ENCODE measurements around the gene COPG2.
"Not testable (repeated sequence)": the region's sequence is repeated elsewhere in the genome, so short reads cannot be mapped to it uniquely, and the experiment has no call there.

Gene COPG2

DNA sequence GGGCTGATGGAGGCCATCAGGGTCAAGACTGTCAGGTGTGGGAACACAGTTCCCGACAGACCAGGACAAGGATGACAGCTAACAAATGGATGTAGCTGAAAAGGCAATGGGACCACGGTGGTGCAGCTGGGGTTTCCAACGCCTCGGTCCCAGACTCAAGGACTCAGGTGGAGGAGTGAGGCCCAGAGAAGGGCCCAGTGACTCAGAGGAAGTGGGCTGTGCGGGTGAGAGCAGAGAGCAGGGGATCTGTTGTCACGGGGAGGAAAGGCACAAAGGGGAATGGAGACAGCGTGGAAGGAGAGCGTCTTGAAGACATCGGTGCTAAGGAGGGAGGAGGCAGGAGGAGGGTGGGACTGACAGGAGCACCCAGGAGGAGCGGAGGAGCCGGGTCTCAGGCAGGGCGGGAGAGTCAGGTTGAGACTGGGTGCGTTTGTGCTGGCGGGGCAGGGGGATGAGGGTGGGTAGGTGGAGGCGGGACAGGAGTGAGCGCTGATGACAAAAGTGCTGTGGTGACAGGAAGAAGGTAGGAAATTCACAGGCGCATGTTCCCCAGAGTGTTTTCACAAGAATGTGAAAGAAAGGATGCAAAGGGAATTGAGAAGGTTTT, 144.9 kb downstream of the COPG2 start:
- not testable (repeated sequence) for H3K9ac ChIP-seq (ENCODE audit: low read depth, low read length); H3K4me1 ChIP-seq (ENCODE audit: insufficient read depth, low read length); H3K9me3 ChIP-seq (ENCODE audit: insufficient read depth, low read depth, low read length); H3K36me3 ChIP-seq (ENCODE audit: insufficient read depth, low read depth, low read length); H3K27me3 ChIP-seq (ENCODE audit: insufficient read depth, low read length); H3K27ac ChIP-seq (ENCODE audit: low read length); H3K4me3 ChIP-seq (ENCODE audit: low read length)

GRCh38 chr7:130521258-130521951, 147.1 kb downstream of the COPG2 start:
- H3K9ac ChIP-seq (ENCODE audit: low read depth, low read length): no peak overlapping the region
- H3K9me3 ChIP-seq (ENCODE audit: insufficient read depth, low read depth, low read length): no peaks in the 10 kb centered on the region
- H3K4me3 ChIP-seq (ENCODE audit: low read length): no peak overlapping the region
- H3K27me3 ChIP-seq (ENCODE audit: insufficient read depth, low read length): no peaks in the 10 kb centered on the region
- H3K4me1 ChIP-seq (ENCODE audit: insufficient read depth, low read length): no peaks in the 10 kb centered on the region
- H3K36me3 ChIP-seq (ENCODE audit: insufficient read depth, low read depth, low read length): peaks cover 9% of the 10 kb centered on the region; the same call in 1 of the 2 replicates
- H3K27ac ChIP-seq (ENCODE audit: low read length): no peak overlapping the region

DNA sequence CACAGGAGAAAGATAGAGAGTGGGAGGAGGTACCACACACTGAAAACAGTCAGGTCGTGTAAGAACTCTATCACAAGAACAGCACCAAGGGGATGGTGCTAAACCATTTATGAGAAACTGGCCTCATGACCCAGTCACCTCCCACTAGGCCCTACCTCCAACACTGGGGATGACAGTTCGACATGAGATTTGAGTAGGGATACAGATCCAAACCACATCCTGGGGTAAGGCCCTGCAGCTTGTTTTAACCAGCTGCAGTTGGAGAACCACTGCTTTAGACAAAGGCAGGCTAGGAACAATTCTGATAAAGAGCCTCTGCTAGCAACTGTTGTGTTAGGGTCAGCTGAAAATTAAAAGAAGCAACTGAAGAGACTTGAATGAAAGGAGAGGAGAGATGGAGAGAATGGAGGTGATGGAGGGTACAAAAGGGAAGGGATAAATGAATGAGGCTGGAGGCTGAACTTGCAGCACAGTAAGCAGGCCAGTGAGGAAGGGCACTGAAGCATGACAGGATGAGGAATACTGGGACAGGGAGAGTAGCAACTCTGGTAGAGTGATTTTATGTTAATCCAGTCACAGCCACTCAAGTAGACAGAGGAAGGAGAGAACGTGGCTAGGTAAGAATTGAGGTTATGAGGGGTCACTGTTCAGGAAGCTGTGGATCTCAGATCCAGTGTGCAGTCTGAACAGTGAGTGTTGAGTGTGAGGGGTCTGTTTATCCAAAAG, 153.1 kb downstream of the COPG2 start:
- H3K27me3 ChIP-seq (ENCODE audit: insufficient read depth, low read length): no peaks in the 10 kb centered on the region
- peaks cover 26% of the 10 kb centered on the region for H3K36me3 ChIP-seq (ENCODE audit: insufficient read depth, low read depth, low read length)
- no peak overlapping the region for H3K4me3 ChIP-seq (ENCODE audit: low read length)
- no peaks in the 10 kb centered on the region; the same call in 1 of the 2 replicates for H3K4me1 ChIP-seq (ENCODE audit: insufficient read depth, low read length)
- no peak overlapping the region for H3K27ac ChIP-seq (ENCODE audit: low read length)
- no peak overlapping the region for H3K9ac ChIP-seq (ENCODE audit: low read depth, low read length)
- no peaks in the 10 kb centered on the region for H3K9me3 ChIP-seq (ENCODE audit: insufficient read depth, low read depth, low read length)

DNA sequence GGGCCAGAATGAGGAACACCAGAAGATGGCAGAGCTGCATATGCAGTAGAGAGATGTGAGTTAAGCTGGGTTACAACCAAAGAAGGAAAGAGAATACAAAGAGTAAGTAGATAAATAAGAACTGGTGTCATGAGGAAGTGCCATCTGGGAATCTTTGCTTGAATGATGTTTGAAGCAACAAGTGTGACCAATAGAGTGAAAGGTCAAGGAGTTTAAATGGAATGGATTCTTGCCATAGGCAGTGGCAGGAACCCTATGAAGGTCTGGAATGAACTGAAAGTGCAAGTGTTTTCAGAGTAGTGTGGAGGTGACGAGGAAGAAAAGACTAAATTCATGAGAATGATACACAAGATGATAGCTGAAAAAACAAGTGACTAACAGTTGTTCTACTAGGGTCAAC, 155.1 kb downstream of the COPG2 start:
- no peaks in the 10 kb centered on the region; the same call in 1 of the 2 replicates for H3K4me1 ChIP-seq (ENCODE audit: insufficient read depth, low read length)
- H3K4me3 ChIP-seq (ENCODE audit: low read length): no peak overlapping the region
- H3K36me3 ChIP-seq (ENCODE audit: insufficient read depth, low read depth, low read length): peaks cover 38% of the 10 kb centered on the region
- H3K9ac ChIP-seq (ENCODE audit: low read depth, low read length): no peak overlapping the region
- H3K27ac ChIP-seq (ENCODE audit: low read length): no peak overlapping the region
- no peaks in the 10 kb centered on the region for H3K9me3 ChIP-seq (ENCODE audit: insufficient read depth, low read depth, low read length)
- no peaks in the 10 kb centered on the region for H3K27me3 ChIP-seq (ENCODE audit: insufficient read depth, low read length)

DNA sequence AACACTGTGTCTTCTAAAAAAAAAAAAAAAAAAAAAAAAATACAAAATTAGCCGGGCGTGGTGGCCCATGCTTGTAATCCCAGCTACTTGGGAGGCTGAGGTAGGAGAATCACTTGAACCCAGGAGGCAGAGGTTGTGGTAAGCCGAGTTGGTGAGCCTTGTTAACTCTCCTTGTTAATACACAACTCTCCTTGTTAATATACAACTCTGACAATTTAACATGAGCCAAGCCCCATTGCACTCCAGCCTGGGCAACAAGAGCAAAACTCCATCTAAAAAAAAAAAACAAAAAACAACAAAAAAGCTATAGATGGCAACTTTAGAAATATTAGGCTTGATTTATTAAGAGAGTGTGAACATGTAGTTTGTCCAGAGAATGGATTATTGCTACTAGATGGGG, 156.5 kb downstream of the COPG2 start:
- H3K9me3 ChIP-seq (ENCODE audit: insufficient read depth, low read depth, low read length); H3K4me1 ChIP-seq (ENCODE audit: insufficient read depth, low read length); H3K27me3 ChIP-seq (ENCODE audit: insufficient read depth, low read length); H3K27ac ChIP-seq (ENCODE audit: low read length); H3K4me3 ChIP-seq (ENCODE audit: low read length); H3K9ac ChIP-seq (ENCODE audit: low read depth, low read length): not testable (repeated sequence)
- H3K36me3 ChIP-seq (ENCODE audit: insufficient read depth, low read depth, low read length): peaks cover 43% of the 10 kb centered on the region

DNA sequence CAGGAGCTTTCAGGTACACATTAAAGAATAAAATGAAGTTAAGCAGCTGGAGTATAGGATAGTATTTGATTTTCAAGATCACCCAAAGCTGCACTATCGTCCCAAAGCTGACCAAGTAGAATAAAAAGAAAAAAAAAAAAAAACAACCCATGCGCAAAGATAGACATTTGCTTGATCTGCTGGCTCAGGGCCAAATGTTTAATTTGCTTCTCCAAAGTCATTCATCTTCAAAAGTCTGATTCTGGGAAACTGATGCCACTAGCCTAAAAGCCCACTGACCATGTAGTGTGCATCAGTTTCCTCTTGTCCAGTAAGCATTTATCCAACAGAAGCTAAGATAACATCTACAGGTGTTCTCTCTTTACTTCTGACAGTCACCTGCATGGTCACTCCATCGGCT, 162.2 kb downstream of the COPG2 start:
- H3K27me3 ChIP-seq (ENCODE audit: insufficient read depth, low read length): no peaks in the 10 kb centered on the region
- H3K4me1 ChIP-seq (ENCODE audit: insufficient read depth, low read length): no peaks in the 10 kb centered on the region
- H3K4me3 ChIP-seq (ENCODE audit: low read length): no peak overlapping the region
- no peak overlapping the region for H3K9ac ChIP-seq (ENCODE audit: low read depth, low read length)
- H3K9me3 ChIP-seq (ENCODE audit: insufficient read depth, low read depth, low read length): no peaks in the 10 kb centered on the region
- H3K27ac ChIP-seq (ENCODE audit: low read length): no peak overlapping the region
- H3K36me3 ChIP-seq (ENCODE audit: insufficient read depth, low read depth, low read length): peaks cover 79% of the 10 kb centered on the region

DNA sequence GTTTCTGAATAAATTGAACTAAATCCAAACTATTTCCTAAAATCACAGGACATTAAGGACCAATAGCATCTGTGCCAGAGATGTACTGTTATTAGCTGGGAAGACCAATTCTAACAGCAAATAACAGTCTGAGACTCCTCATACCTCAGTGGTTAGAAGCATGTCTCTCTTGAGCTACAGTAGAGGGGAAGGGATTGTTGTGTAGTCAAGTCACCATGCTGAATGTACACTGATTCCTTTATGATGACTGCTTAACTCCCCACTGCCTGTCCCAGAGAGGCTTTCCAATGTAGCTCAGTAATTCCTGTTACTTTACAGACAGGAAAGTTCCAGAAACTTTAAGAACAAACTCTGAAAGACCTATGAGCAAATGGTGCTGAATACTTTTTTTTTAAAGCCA, 162.8 kb downstream of the COPG2 start:
- H3K27ac ChIP-seq (ENCODE audit: low read length): no peak overlapping the region
- no peaks in the 10 kb centered on the region for H3K9me3 ChIP-seq (ENCODE audit: insufficient read depth, low read depth, low read length)
- no peaks in the 10 kb centered on the region for H3K4me1 ChIP-seq (ENCODE audit: insufficient read depth, low read length)
- H3K27me3 ChIP-seq (ENCODE audit: insufficient read depth, low read length): no peaks in the 10 kb centered on the region
- H3K9ac ChIP-seq (ENCODE audit: low read depth, low read length): no peak overlapping the region
- no peak overlapping the region for H3K4me3 ChIP-seq (ENCODE audit: low read length)
- H3K36me3 ChIP-seq (ENCODE audit: insufficient read depth, low read depth, low read length): peaks cover 83% of the 10 kb centered on the region

DNA sequence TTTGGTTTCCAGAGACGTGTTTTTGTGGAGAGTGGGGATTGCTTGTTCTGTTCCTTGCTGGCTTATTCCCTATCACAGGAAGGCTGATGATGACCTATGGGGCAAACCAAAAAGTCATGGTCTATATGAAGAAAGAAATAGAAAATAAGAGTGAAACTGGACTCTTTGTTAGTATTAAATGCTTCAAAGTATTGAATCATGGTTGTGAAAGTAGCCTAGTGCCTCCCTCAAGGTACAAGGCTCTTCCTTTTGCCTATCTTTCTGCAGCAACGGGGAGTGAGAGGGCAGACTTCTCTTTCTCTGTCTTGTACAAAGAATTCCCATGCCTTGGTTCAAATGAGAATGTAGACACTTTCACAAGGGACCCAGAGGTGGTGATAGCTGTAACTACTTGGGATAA, 167.6 kb downstream of the COPG2 start:
- peaks cover 91% of the 10 kb centered on the region for H3K36me3 ChIP-seq (ENCODE audit: insufficient read depth, low read depth, low read length)
- H3K4me1 ChIP-seq (ENCODE audit: insufficient read depth, low read length): no peaks in the 10 kb centered on the region
- no peak overlapping the region for H3K4me3 ChIP-seq (ENCODE audit: low read length)
- H3K27ac ChIP-seq (ENCODE audit: low read length): no peak overlapping the region
- H3K27me3 ChIP-seq (ENCODE audit: insufficient read depth, low read length): no peaks in the 10 kb centered on the region
- H3K9me3 ChIP-seq (ENCODE audit: insufficient read depth, low read depth, low read length): no peaks in the 10 kb centered on the region
- no peak overlapping the region for H3K9ac ChIP-seq (ENCODE audit: low read depth, low read length)

GRCh38 chr7:130500463-130500862, 168.1 kb downstream of the COPG2 start:
- no peak overlapping the region for H3K4me3 ChIP-seq (ENCODE audit: low read length)
- no peaks in the 10 kb centered on the region for H3K9me3 ChIP-seq (ENCODE audit: insufficient read depth, low read depth, low read length)
- peaks cover 87% of the 10 kb centered on the region for H3K36me3 ChIP-seq (ENCODE audit: insufficient read depth, low read depth, low read length)
- no peaks in the 10 kb centered on the region for H3K27me3 ChIP-seq (ENCODE audit: insufficient read depth, low read length)
- H3K4me1 ChIP-seq (ENCODE audit: insufficient read depth, low read length): no peaks in the 10 kb centered on the region
- H3K9ac ChIP-seq (ENCODE audit: low read depth, low read length): no peak overlapping the region
- no peak overlapping the region for H3K27ac ChIP-seq (ENCODE audit: low read length)

DNA sequence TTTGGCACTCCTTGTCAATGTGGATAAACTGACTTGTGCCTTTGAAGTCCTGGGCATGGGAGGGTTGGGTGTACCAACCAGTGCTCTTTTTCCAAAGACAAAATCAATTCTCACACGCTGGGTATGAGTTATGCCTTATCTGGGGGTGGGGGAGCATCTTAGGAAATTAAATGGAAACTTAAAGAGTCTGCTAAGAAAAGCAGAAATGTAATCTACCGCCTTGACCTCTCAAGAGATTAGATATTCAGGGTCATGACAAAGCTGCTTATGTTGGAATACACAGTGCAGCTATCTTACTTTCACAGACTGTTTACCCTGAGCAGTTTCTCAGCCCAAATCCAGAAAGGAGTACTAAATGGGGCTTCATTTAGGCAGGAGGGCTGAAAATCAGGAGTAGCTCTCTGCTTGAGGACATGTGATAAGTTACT, 174.1 kb downstream of the COPG2 start:
- peaks cover 9% of the 10 kb centered on the region for H3K9me3 ChIP-seq (ENCODE audit: insufficient read depth, low read depth, low read length)
- H3K9ac ChIP-seq (ENCODE audit: low read depth, low read length): no peak overlapping the region
- H3K36me3 ChIP-seq (ENCODE audit: insufficient read depth, low read depth, low read length): peaks cover 28% of the 10 kb centered on the region
- H3K27ac ChIP-seq (ENCODE audit: low read length): no peak overlapping the region
- H3K4me3 ChIP-seq (ENCODE audit: low read length): no peak overlapping the region
- H3K4me1 ChIP-seq (ENCODE audit: insufficient read depth, low read length): peaks cover 2% of the 10 kb centered on the region; the same call in 1 of the 2 replicates
- H3K27me3 ChIP-seq (ENCODE audit: insufficient read depth, low read length): peaks cover 53% of the 10 kb centered on the region

- H3K9ac ChIP-seq (ENCODE audit: low read depth, low read length): peak overlapping the region; percentile 63
- no peak overlapping the region for H3K27ac ChIP-seq (ENCODE audit: low read length)
- H3K36me3 ChIP-seq (ENCODE audit: insufficient read depth, low read depth, low read length): peaks cover 18% of the 10 kb centered on the region
- H3K27me3 ChIP-seq (ENCODE audit: insufficient read depth, low read length): peaks cover 55% of the 10 kb centered on the region
- peaks cover 3% of the 10 kb centered on the region; the same call in 1 of the 2 replicates for H3K4me1 ChIP-seq (ENCODE audit: insufficient read depth, low read length)
- H3K9me3 ChIP-seq (ENCODE audit: insufficient read depth, low read depth, low read length): peaks cover 9% of the 10 kb centered on the region
- H3K4me3 ChIP-seq (ENCODE audit: low read length): peak overlapping the region; percentile 80
Observed at GRCh38 chr7:130493275-130493873, 175.2 kb downstream of the COPG2 start.

Measured in iPS-20b (cell line).